Esophagus muscularis mucosa (tissue), 4 donors: ENCODE results near the gene DDX3X. TPM values are rescaled to one million over a fixed set of nuclear protein-coding genes. Genes with fewer than 3 reads are reported as not detected.
"Not testable (repeated sequence)": the region's sequence is repeated elsewhere in the genome, so short reads cannot be mapped to it uniquely, and the experiment has no call there.

ENCODE experiments used
- DNase-seq: peaks from one replicate; pipeline ENCODE4 v3.0.0-alpha.2; 2017; ENCODE audit errors: extremely low spot score
- H3K27ac ChIP-seq, 4 donors: fragments of 200-600 bp; sonication (generic); replicated peaks in 1 of 4; 1 replicate in 3 of 4; 2 replicates in 1 of 4; pipeline ENCODE4 v1.5.1; 2016 to 2019; ENCODE audit warnings: mild to moderate bottlenecking in 1 of 4
- H3K27me3 ChIP-seq, 4 donors: fragments of 200-600 bp; sonication (generic); one replicate each; pipeline versions ENCODE4 v1.5.1 to v1.6.0; 2016 to 2019
- H3K36me3 ChIP-seq, 4 donors: fragments of 200-600 bp; sonication (generic); one replicate each; pipeline ENCODE4 v1.5.1; 2016 to 2019
- H3K4me1 ChIP-seq, 4 donors: fragments of 200-600 bp; sonication (generic); one replicate each; pipeline ENCODE4 v1.5.1; 2016 to 2019
- H3K4me3 ChIP-seq, 4 donors: fragments of 200-600 bp; sonication (generic); 1 replicate in 2 of 4; 2 replicates in 2 of 4; pipeline ENCODE4 v1.5.1; 2016 to 2019; ENCODE audit warnings: mild to moderate bottlenecking in 4 of 4, moderate library complexity in 1 of 4
- H3K9me3 ChIP-seq, 4 donors: fragments of 200-600 bp; sonication (generic); 1 replicate in 3 of 4; 2 replicates in 1 of 4; pipeline ENCODE4 v1.5.1; 2016 to 2019
- EP300 ChIP-seq: sonication (generic); formaldehyde crosslinking; IDR thresholded peaks from one replicate; pipeline ENCODE4 v1.6.1; 2017; ENCODE audit warnings: antibody characterized with exemption
- POLR2A ChIP-seq: fragments of 450-650 bp; IDR thresholded peaks from one replicate; pipeline ENCODE4 v1.6.1; 2017; ENCODE audit warnings: antibody characterized with exemption, moderate library complexity, mild to moderate bottlenecking, low read depth
- POLR2AphosphoS5 ChIP-seq, 2 donors: sonication (generic); formaldehyde crosslinking; IDR thresholded peaks; one replicate each; pipeline ENCODE4 v1.6.1; 2017; ENCODE audit warnings: antibody characterized with exemption in 2 of 2
- WGBS: methylation state at CpG from one replicate; pipeline ENCODE4 v1.1.5; 2018; 5-methylcytosine and 5-hydroxymethylcytosine counted together
- intact Hi-C: fragments of 100-400 bp; cut with DNase I; formaldehyde crosslinking; loops from one replicate; pipeline ENCODE4 v1.15.1; 2023
- total RNA-seq, 4 donors: library from RNA; depleted of rRNA; stranded (reverse); fragments of >200 nt; gene quantifications; one replicate each; pipeline versions ENCODE4 v1.1.0 to v1.2.1, GENCODE V29; 2016
- TF ChIP-seq, protein P1 (sequence below), 3 experiments: fragments of 200-600 bp in 2 of 3; fragments of 450-650 bp in 1 of 3; sonication (generic) in 2 of 3; IDR thresholded peaks; one replicate each; pipeline ENCODE4 v1.5.1; 2017 to 2019; ENCODE audit warnings: antibody characterized with exemption in 3 of 3, mild to moderate bottlenecking in 2 of 3, moderate library complexity in 1 of 3

The DDX3X gene
- total RNA-seq, 4 donors from 2014 or later = 169 to 282 (median 253) TPM

GRCh38 chrX:41384051-41384705 is 50.2 kb downstream of the DDX3X start:
- Histone ChIP-seq H3K4me3 (no peak overlapping the region), H3K27me3 (peaks cover 0 to 4% (median 0%) of the 10 kb centered on the region in 4 donors), H3K27ac (no peak overlapping the region), H3K4me1 (no peaks in the 10 kb centered on the region), H3K9me3 (no peaks in the 10 kb centered on the region), H3K36me3 (no peaks in the 10 kb centered on the region)
- TF ChIP-seq POLR2A = no peak
- TF ChIP-seq, protein P1, sequence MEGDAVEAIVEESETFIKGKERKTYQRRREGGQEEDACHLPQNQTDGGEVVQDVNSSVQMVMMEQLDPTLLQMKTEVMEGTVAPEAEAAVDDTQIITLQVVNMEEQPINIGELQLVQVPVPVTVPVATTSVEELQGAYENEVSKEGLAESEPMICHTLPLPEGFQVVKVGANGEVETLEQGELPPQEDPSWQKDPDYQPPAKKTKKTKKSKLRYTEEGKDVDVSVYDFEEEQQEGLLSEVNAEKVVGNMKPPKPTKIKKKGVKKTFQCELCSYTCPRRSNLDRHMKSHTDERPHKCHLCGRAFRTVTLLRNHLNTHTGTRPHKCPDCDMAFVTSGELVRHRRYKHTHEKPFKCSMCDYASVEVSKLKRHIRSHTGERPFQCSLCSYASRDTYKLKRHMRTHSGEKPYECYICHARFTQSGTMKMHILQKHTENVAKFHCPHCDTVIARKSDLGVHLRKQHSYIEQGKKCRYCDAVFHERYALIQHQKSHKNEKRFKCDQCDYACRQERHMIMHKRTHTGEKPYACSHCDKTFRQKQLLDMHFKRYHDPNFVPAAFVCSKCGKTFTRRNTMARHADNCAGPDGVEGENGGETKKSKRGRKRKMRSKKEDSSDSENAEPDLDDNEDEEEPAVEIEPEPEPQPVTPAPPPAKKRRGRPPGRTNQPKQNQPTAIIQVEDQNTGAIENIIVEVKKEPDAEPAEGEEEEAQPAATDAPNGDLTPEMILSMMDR (IDR thresholded peaks at IDR 0.05) = no peak
- no peak for TF ChIP-seq POLR2AphosphoS5 (IDR thresholded peaks at IDR 0.05)
- no peak for TF ChIP-seq EP300
- intact Hi-C loops = no loop called here
- DNase-seq = no peak
- 62% methylated on average over 7 of the region's 10 CpGs for WGBS

DNA sequence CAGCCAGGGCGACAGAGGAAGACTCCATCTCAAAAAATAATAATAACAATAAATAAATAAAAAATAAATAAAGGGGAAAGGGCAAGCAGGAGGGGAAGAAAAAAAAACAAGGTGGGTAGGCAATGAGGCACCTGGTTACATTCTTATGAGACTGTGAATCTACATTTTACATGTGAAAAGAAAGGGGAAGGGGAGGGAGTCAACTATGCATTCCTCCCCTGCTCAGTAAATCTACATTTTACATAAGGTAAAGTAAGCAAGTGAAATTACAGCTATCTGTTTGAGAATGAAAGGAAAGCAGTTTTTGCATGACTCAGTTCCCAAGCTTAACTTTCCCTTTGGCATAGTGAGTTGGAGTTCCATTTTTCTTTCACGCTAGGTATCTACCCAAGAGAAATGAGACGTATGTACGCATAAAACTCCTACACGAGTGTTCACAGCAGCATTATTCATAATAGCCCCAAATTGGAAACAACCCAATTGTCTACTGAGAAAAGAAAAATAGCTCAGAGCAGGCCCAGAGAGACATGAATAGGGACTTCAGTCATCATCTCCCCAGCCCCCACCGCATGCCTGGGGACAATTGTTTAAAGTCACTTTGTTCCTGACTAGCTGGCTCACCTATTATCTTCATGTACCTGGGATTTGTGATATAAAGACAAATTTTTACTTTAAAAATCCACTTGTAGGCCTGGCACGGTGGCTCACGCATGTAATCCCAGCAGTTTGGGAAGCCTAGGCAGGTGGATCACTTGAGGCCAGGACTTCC is 52.4 kb downstream of the DDX3X start:
- H3K9me3 ChIP-seq = no peaks in the 10 kb centered on the region
- peaks cover 0 to 4% (median 0%) of the 10 kb centered on the region in 4 donors for H3K27me3 ChIP-seq
- no peaks in the 10 kb centered on the region for H3K36me3 ChIP-seq
- intact Hi-C loops = no loop called here
- no peak overlapping the region for H3K4me3 ChIP-seq
- TF ChIP-seq POLR2AphosphoS5 (IDR thresholded peaks at IDR 0.05) = no peak
- TF ChIP-seq, protein P1 (IDR thresholded peaks at IDR 0.05) = no peak
- WGBS = 85% methylated on average over 8 of the region's 8 CpGs
- DNase-seq = no peak
- H3K4me1 ChIP-seq = no peaks in the 10 kb centered on the region
- H3K27ac ChIP-seq = no peak overlapping the region

DNA sequence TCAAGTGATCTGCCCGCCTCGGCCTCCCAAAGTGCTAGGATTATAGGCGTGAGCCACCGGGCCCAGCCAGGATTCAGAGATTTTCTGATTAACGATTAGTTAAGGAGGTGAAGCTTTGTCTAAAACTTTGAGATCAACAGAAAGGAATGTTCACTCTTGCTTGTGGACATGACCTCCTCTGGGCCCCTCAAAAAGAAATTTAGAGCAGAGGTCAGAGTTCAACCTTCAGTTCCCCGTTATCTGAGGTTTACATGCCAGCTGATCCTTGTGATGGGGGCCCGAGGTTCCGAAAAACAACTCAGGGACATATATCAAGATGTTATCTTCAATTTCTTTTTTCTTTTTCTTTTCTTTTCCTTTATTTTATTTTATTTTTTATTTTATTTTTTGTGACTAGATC is 54.6 kb downstream of the DDX3X start:
- intact Hi-C loops = no loop called here
- Histone ChIP-seq H3K36me3 (no peaks in the 10 kb centered on the region), H3K27me3 (peaks cover 0 to 4% (median 0%) of the 10 kb centered on the region in 4 donors), H3K27ac (no peak overlapping the region), H3K4me3 (no peak overlapping the region), H3K9me3 (no peaks in the 10 kb centered on the region), H3K4me1 (no peaks in the 10 kb centered on the region)
- WGBS = 83% methylated on average over 8 of the region's 8 CpGs
- no peak for DNase-seq
- no peak for TF ChIP-seq POLR2A
- TF ChIP-seq POLR2AphosphoS5 (IDR thresholded peaks at IDR 0.05) = no peak
- TF ChIP-seq, protein P1 (IDR thresholded peaks at IDR 0.05) = no peak
- no peak for TF ChIP-seq EP300

DNA sequence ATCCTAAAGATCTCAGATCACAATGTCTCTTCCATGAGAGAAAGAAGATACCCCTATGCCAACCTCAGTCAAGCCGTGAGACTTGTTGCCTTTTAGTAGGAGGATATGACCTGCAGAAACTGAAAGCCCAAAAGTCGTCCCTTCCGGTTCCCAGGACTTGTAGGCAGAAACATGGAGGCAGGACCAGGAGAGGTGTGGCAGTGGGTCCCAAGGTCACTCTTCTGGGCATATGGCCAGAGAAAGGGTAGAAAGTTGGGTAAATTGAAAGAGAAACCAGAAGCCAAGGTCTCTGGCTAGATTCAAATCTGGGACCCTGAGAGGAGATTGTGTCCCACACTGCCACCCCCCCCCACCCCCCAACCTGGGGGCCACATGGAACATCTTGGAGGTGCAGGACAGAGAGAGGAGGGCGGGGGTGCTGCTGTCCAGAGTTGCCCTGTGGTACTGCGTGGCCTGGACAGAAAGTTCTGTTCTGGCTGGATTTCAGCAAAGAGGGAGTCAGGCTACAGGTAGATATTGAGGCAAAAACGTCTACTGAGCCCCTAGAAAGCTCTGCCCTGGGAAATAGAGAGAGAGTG is 55.4 kb downstream of the DDX3X start:
- Histone ChIP-seq H3K36me3 (no peaks in the 10 kb centered on the region), H3K4me1 (no peaks in the 10 kb centered on the region), H3K27ac (no peak overlapping the region), H3K9me3 (no peaks in the 10 kb centered on the region), H3K27me3 (peaks cover 0 to 4% (median 0%) of the 10 kb centered on the region in 4 donors), H3K4me3 (no peak overlapping the region)
- intact Hi-C loops = no loop called here
- 74% methylated on average over 6 of the region's 6 CpGs for WGBS
- TF ChIP-seq, protein P1 (IDR thresholded peaks at IDR 0.05) = no peak
- no peak for TF ChIP-seq POLR2A
- no peak for DNase-seq

DNA sequence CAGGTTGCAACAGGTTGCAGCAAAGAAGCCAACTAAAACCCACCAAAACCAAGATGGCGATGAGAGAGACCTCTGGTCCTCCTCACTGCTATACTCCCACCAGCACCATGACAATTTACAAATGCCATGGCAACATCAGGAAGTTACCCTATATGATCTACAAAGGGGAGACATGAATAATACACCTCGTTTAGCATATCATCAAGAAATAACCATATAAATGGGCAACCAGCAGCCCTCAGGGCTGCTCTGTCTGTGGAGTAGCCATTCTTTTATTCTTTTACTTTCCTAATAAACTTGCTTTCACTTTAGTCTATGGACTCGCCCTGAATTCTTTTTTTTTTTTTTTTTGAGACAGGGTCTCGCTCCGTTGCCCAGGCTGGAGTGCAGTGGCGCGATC is 56.6 kb downstream of the DDX3X start:
- H3K36me3 ChIP-seq, intact Hi-C loops, H3K27ac ChIP-seq, H3K27me3 ChIP-seq, DNase-seq, H3K4me1 ChIP-seq, H3K4me3 ChIP-seq, H3K9me3 ChIP-seq: not testable (repeated sequence)
- 86% methylated on average over 7 of the region's 7 CpGs for WGBS
